Panc1 (cell line): ENCODE data around the gene FIZ1. TPM values are rescaled to one million over a fixed set of nuclear protein-coding genes. Genes with fewer than 3 reads are reported as not detected.

ENCODE experiments used
- ATAC-seq: fragments of 200-7000 bp; cut with Tn5 transposase; 2 replicates; pipeline ENCODE4 v1.9.1; 2020; ENCODE audit warnings: mild to moderate bottlenecking, moderate library complexity
- BruUV-seq: library from RNA; stranded (reverse); fragments of 400-500 nt; replicated peaks from 2 replicates; lab custom pipeline; 2021; lab: Mats Ljungman, UMichigan
- CTCF ChIA-PET: fragments of 300-600 bp; sonication (Branson Sonifier 250); formaldehyde crosslinking; loops from one replicate; lab custom pipeline; 2022; ENCODE audit warnings: antibody characterized with exemption; lab: Charles Lee
- POLR2A ChIA-PET: fragments of 300-600 bp; sonication (Branson Sonifier 250); formaldehyde crosslinking; loops from one replicate; lab custom pipeline; 2022; ENCODE audit warnings: antibody characterized with exemption; lab: Charles Lee
- DNase-seq: peaks from one replicate; pipeline ENCODE4 v3.0.0-alpha.2; 2010; ENCODE audit warnings: low read depth, low spot score
- H3K27ac ChIP-seq: 2 replicates; pipeline ENCODE4 v1.5.1; 2011; ENCODE audit warnings: mild to moderate bottlenecking, low read length, inconsistent platforms
- H3K27me3 ChIP-seq: fragments of 200-500 bp; sonication (Bioruptor generic); 2 replicates; pipeline ENCODE4 v1.6.0; 2014; ENCODE audit warnings: low read length, inconsistent platforms; ENCODE audit not compliant: control insufficient read depth, insufficient read depth
- H3K36me3 ChIP-seq: fragments of 200-500 bp; sonication (Bioruptor generic); 2 replicates; pipeline ENCODE4 v1.5.1; 2014; ENCODE audit warnings: inconsistent platforms, mild to moderate bottlenecking, low read length, moderate library complexity; ENCODE audit not compliant: control insufficient read depth, insufficient read depth
- H3K4me1 ChIP-seq: 2 replicates; pipeline ENCODE4 v1.5.1; 2011; ENCODE audit warnings: inconsistent platforms, mild to moderate bottlenecking, low read length, moderate library complexity; ENCODE audit not compliant: control insufficient read depth, insufficient read depth
- H3K4me3 ChIP-seq, 2 experiments: 2 replicates each; pipeline ENCODE4 v1.5.1; 2011 to 2012; ENCODE audit warnings: low read depth in 2 of 2, low read length in 2 of 2, mild to moderate bottlenecking in 2 of 2, inconsistent platforms in 1 of 2, moderate library complexity in 1 of 2
- H3K9me3 ChIP-seq: fragments of 200-500 bp; sonication (Bioruptor generic); 2 replicates; pipeline ENCODE4 v1.5.1; 2014; ENCODE audit warnings: low read depth, mild to moderate bottlenecking, inconsistent platforms, low read length, moderate library complexity; ENCODE audit not compliant: control insufficient read depth, insufficient read depth
- CTCF ChIP-seq: fragments of 450-650 bp; IDR thresholded peaks from 2 replicates; pipeline ENCODE4 v1.5.1; 2017; ENCODE audit warnings: mild to moderate bottlenecking
- POLR2AphosphoS5 ChIP-seq: IDR thresholded peaks from 2 replicates; pipeline ENCODE4 v1.6.1; 2012; ENCODE audit warnings: mild to moderate bottlenecking, low read depth, low read length, moderate library complexity
- REST ChIP-seq, 2 experiments: IDR thresholded peaks; 2 replicates each; pipeline ENCODE4 v1.6.1; 2011 to 2012; ENCODE audit warnings: low read depth in 2 of 2, control low read depth in 1 of 2, low read length in 1 of 2, mild to moderate bottlenecking in 1 of 2, moderate library complexity in 1 of 2; ENCODE audit not compliant: insufficient read depth in 1 of 2
- SIN3A ChIP-seq: IDR thresholded peaks from 2 replicates; pipeline ENCODE4 v1.6.1; 2012; ENCODE audit warnings: low read depth, mild to moderate bottlenecking, low read length, moderate library complexity, borderline replicate concordance; ENCODE audit not compliant: insufficient read depth
- TCF7L2 ChIP-seq: IDR thresholded peaks from 2 replicates; pipeline ENCODE4 v1.6.1; 2011; ENCODE audit warnings: mild to moderate bottlenecking, low read depth, low read length, inconsistent platforms
- in situ Hi-C: cut with HindIII; loops from 2 replicates; pipeline ENCODE4 v1.10.0; 2016; ENCODE audit warnings: low sequenced_read_pairs, low pct_unique_long_range_greater_than_20kb
- intact Hi-C: fragments of 100-400 bp; cut with micrococcal nuclease; formaldehyde crosslinking; loops from one replicate; pipeline ENCODE4 v1.10.0; 2022; ENCODE audit not compliant: unreplicated experiment
- total RNA-seq: library from RNA; stranded (reverse); gene quantifications from one replicate; pipeline ENCODE4 v1.2.1, GENCODE V29; 2021; ENCODE audit not compliant: unreplicated experiment

The FIZ1 gene
- total RNA-seq, 1 experiment from 2014 or later: 28.5 TPM

GRCh38 chr19:55601084-55601483, 1.8 kb upstream of the FIZ1 start:
- H3K27me3 ChIP-seq: no peaks in the 10 kb centered on the region
- H3K4me1 ChIP-seq: peaks cover 14% of the 10 kb centered on the region
- H3K27ac ChIP-seq: peak overlapping the region; percentile 81
- intact Hi-C loops: no loop called here
- ChIA-PET CTCF (no interaction called here), POLR2A (no interaction called here)
- TSS peak; percentile 63 for BruUV-seq
- ATAC-seq: no peak
- TF ChIP-seq REST (IDR thresholded peaks at IDR 0.05; ENCODE audit: insufficient read depth in 1 of 2, low read depth in 2 of 2, low read length in 1 of 2) (no peak), CTCF (no peak), POLR2AphosphoS5 (no peak), TCF7L2 (no peak), SIN3A (no peak)
- in situ Hi-C loops: no loop called here
- H3K36me3 ChIP-seq: no peaks in the 10 kb centered on the region; the same call in 1 of the 2 replicates
- no peak for DNase-seq
- H3K4me3 ChIP-seq: peak overlapping the region; percentile 64 to 79
- no peaks in the 10 kb centered on the region for H3K9me3 ChIP-seq

- in situ Hi-C loops (no loop called here), intact Hi-C loops (no loop called here)
- Histone ChIP-seq H3K9me3 (no peaks in the 10 kb centered on the region), H3K4me1 (peaks cover 14% of the 10 kb centered on the region), H3K27ac (peak overlapping the region; percentile 81), H3K36me3 (no peaks in the 10 kb centered on the region; the same call in 1 of the 2 replicates), H3K4me3 (peak overlapping the region; percentile 64 to 79), H3K27me3 (no peaks in the 10 kb centered on the region)
- BruUV-seq: no TSS peak
- DNase-seq: no peak
- ChIA-PET CTCF (no interaction called here), POLR2A (no interaction called here)
- no peak for TF ChIP-seq SIN3A
- TF ChIP-seq TCF7L2: no peak
- TF ChIP-seq POLR2AphosphoS5: no peak
- no peak for TF ChIP-seq CTCF
- TF ChIP-seq REST (IDR thresholded peaks at IDR 0.05; ENCODE audit: insufficient read depth in 1 of 2, low read depth in 2 of 2, low read length in 1 of 2): no peak
- ATAC-seq: no peak
These were observed 1.3 kb upstream of the FIZ1 start for GRCh38 chr19:55600662-55601028.
